HepG2 (cell line): ENCODE data around the gene SYNPR.

Experiments
- BCL6 ChIP-seq: IDR thresholded peaks from 2 replicates; pipeline ENCODE4 v1.6.1; 2016; ENCODE audit warnings: missing genetic modification reagents, missing compliant biosample characterization
- CTCF ChIP-seq: sonication (generic); formaldehyde crosslinking; IDR thresholded peaks from 2 replicates; pipeline ENCODE4 v1.5.0; 2020; ENCODE audit warnings: mild to moderate bottlenecking, missing genetic modification reagents, moderate library complexity
- EED ChIP-seq: sonication (generic); formaldehyde crosslinking; IDR thresholded peaks from 2 replicates; pipeline ENCODE4 v1.5.0; 2020; ENCODE audit warnings: mild to moderate bottlenecking, missing genetic modification reagents
- GABPA ChIP-seq, 2 experiments: IDR thresholded peaks; 2 replicates each; pipeline ENCODE4 v1.6.1; 2011 to 2016; ENCODE audit warnings: low read depth in 2 of 2, low read length in 1 of 2, missing biosample characterization in 1 of 2, missing genetic modification characterization in 1 of 2
- GABPB1 ChIP-seq: IDR thresholded peaks from 2 replicates; pipeline ENCODE4 v1.6.1; 2016; ENCODE audit warnings: mild to moderate bottlenecking, missing genetic modification reagents, moderate library complexity, missing compliant biosample characterization
- HOXA7 ChIP-seq: sonication (generic); formaldehyde crosslinking; IDR thresholded peaks from 2 replicates; pipeline ENCODE4 v1.8.1; 2022; ENCODE audit warnings: mild to moderate bottlenecking, missing genetic modification reagents, moderate library complexity
- REL ChIP-seq: sonication (generic); formaldehyde crosslinking; conservative IDR thresholded peaks from 2 replicates; pipeline ENCODE4 v1.8.0; 2022; ENCODE audit warnings: mild to moderate bottlenecking, missing genetic modification reagents, moderate library complexity
- REPIN1 ChIP-seq: sonication (generic); formaldehyde crosslinking; IDR thresholded peaks from 2 replicates; pipeline ENCODE4 v1.8.0; 2022; ENCODE audit warnings: missing genetic modification reagents, low read depth, mild to moderate bottlenecking, borderline replicate concordance
- ZBTB4 ChIP-seq: sonication (generic); formaldehyde crosslinking; IDR thresholded peaks from 2 replicates; pipeline ENCODE4 v1.4.0; 2020; ENCODE audit warnings: missing genetic modification reagents, mild to moderate bottlenecking, borderline replicate concordance
- ZFP41 ChIP-seq: sonication (generic); formaldehyde crosslinking; IDR thresholded peaks from 2 replicates; pipeline ENCODE4 v1.4.0; 2020; ENCODE audit warnings: mild to moderate bottlenecking, missing genetic modification reagents, borderline replicate concordance
- ZNF530 ChIP-seq: sonication (generic); formaldehyde crosslinking; IDR thresholded peaks from 2 replicates; pipeline ENCODE4 v1.5.0; 2020; ENCODE audit warnings: low read depth, mild to moderate bottlenecking, missing genetic modification reagents
- TF ChIP-seq, protein P1 (sequence below): sonication (generic); formaldehyde crosslinking; IDR thresholded peaks from 2 replicates; pipeline ENCODE4 v1.8.0; 2023; ENCODE audit warnings: mild to moderate bottlenecking, missing genetic modification reagents
- TF ChIP-seq, protein P2 (sequence below): sonication (generic); formaldehyde crosslinking; IDR thresholded peaks from one replicate; pipeline ENCODE4 v1.5.1; 2020; ENCODE audit warnings: mild to moderate bottlenecking, missing genetic modification reagents; ENCODE audit errors: not compliant biosample characterization

DNA sequence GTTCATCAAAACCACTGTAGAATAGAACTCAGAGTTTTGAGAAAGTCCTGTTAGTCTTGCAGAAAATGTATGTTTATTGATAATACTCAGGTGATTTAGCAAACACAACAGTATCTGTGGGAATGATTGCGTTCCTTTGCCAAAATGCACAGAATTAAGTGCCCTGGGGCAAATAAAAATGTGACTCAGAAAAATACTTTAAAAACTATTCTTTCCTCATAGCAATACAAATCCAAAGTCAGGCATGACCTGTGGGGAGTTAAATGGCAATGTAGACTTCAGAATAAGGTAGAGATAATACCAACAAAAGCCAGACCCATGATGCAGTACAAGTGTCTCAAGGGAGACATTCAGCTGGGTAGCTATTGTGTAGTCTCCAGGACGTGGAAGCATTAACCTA, 302.0 kb downstream of the SYNPR start:
- TF ChIP-seq HOXA7 (CRISPR knock-in tag) (no peak), REL (CRISPR knock-in tag) (no peak), CTCF (no peak), BCL6 (CRISPR knock-in tag) (no peak), REPIN1 (CRISPR knock-in tag) (no peak), GABPA (IDR thresholded peaks at IDR 0.05; ENCODE audit: low read depth, low read length) (no peak), GABPA (CRISPR knock-in tag; IDR thresholded peaks at IDR 0.05; ENCODE audit: low read depth) (no peak), ZBTB4 (CRISPR knock-in tag) (no peak), EED (CRISPR knock-in tag) (no peak), ZFP41 (CRISPR knock-in tag) (no peak), ZNF530 (no peak), GABPB1 (no peak)
- TF ChIP-seq, protein P1, sequence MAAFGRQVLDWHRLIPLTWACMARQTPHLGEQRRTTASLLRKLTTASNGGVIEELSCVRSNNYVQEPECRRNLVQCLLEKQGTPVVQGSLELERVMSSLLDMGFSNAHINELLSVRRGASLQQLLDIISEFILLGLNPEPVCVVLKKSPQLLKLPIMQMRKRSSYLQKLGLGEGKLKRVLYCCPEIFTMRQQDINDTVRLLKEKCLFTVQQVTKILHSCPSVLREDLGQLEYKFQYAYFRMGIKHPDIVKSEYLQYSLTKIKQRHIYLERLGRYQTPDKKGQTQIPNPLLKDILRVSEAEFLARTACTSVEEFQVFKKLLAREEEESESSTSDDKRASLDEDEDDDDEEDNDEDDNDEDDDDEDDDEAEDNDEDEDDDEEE (CRISPR knock-in tag): no peak
- TF ChIP-seq, protein P2, sequence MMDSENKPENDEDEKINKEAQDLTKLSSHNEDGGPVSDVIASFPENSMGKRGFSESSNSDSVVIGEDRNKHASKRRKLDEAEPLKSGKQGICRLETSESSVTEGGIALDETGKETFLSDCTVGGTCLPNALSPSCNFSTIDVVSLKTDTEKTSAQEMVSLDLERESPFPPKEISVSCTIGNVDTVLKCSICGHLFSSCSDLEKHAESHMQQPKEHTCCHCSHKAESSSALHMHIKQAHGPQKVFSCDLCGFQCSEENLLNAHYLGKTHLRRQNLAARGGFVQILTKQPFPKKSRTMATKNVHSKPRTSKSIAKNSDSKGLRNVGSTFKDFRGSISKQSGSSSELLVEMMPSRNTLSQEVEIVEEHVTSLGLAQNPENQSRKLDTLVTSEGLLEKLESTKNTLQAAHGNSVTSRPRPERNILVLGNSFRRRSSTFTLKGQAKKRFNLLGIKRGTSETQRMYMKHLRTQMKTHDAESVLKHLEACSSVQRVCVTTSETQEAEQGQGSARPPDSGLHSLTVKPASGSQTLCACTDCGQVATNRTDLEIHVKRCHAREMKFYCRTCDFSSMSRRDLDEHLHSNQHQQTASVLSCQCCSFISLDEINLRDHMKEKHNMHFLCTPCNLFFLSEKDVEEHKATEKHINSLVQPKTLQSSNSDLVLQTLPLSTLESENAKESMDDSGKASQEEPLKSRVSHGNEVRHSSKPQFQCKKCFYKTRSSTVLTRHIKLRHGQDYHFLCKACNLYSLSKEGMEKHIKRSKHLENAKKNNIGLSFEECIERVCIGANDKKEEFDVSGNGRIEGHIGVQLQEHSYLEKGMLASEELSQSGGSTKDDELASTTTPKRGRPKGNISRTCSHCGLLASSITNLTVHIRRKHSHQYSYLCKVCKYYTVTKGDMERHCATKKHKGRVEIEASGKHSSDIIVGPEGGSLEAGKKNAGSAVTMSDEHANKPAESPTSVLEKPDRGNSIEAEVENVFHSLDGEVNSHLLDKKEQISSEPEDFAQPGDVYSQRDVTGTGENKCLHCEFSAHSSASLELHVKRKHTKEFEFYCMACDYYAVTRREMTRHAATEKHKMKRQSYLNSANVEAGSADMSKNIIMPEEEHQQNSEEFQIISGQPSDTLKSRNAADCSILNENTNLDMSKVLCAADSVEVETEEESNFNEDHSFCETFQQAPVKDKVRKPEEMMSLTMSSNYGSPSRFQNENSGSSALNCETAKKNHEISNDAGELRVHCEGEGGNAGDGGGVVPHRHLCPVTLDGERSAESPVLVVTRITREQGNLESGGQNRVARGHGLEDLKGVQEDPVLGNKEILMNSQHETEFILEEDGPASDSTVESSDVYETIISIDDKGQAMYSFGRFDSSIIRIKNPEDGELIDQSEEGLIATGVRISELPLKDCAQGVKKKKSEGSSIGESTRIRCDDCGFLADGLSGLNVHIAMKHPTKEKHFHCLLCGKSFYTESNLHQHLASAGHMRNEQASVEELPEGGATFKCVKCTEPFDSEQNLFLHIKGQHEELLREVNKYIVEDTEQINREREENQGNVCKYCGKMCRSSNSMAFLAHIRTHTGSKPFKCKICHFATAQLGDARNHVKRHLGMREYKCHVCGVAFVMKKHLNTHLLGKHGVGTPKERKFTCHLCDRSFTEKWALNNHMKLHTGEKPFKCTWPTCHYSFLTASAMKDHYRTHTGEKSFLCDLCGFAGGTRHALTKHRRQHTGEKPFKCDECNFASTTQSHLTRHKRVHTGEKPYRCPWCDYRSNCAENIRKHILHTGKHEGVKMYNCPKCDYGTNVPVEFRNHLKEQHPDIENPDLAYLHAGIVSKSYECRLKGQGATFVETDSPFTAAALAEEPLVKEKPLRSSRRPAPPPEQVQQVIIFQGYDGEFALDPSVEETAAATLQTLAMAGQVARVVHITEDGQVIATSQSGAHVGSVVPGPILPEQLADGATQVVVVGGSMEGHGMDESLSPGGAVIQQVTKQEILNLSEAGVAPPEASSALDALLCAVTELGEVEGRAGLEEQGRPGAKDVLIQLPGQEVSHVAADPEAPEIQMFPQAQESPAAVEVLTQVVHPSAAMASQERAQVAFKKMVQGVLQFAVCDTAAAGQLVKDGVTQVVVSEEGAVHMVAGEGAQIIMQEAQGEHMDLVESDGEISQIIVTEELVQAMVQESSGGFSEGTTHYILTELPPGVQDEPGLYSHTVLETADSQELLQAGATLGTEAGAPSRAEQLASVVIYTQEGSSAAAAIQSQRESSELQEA (CRISPR knock-in tag): no peak
